H1 (cell line): ENCODE data around the gene SLC38A10. TPM values are rescaled to one million over a fixed set of nuclear protein-coding genes. Genes with fewer than 3 reads are reported as not detected.

Source experiments
- CTCF ChIA-PET: fragments of 300-600 bp; sonication (Branson Sonifier 250); formaldehyde crosslinking; loops from one replicate; lab custom pipeline; 2021; ENCODE audit not compliant: partially characterized antibody; lab: Charles Lee
- POLR2A ChIA-PET: fragments of 300-600 bp; sonication (Branson Sonifier 250); formaldehyde crosslinking; loops from one replicate; lab custom pipeline; 2021; ENCODE audit warnings: inconsistent platforms; ENCODE audit not compliant: partially characterized antibody; lab: Charles Lee
- DNase-seq, 2 experiments: peaks; one replicate each; pipeline versions ENCODE4 v3.0.0 to v3.0.0-alpha.2; 2010 to 2022; ENCODE audit warnings: low spot score in 2 of 2, low read depth in 1 of 2, mixed read lengths in 1 of 2
- FAIRE-seq: peaks from 2 replicates; lab custom pipeline; 2011; peaks lifted over from hg19 to GRCh38; lab: Jason Lieb, UNC
- H2AFZ ChIP-seq: 2 replicates; pipeline ENCODE4 v1.8.1; 2012; ENCODE audit warnings: low read length, inconsistent platforms
- H2AK5ac ChIP-seq: 2 replicates; pipeline ENCODE4 v1.6.1; 2013; ENCODE audit warnings: low read depth, low read length
- H2BK120ac ChIP-seq: replicated peaks from 2 replicates; pipeline ENCODE3; 2013; ENCODE audit warnings: low read depth, low read length, inconsistent platforms
- H2BK12ac ChIP-seq: 2 replicates; pipeline ENCODE4 v1.6.1; 2013; ENCODE audit warnings: low read depth, low read length
- H2BK15ac ChIP-seq: 2 replicates; pipeline ENCODE4 v1.6.1; 2013; ENCODE audit warnings: low read length
- H2BK20ac ChIP-seq: 2 replicates; pipeline ENCODE4 v1.6.1; 2013; ENCODE audit warnings: low read length
- H2BK5ac ChIP-seq: 2 replicates; pipeline ENCODE4 v1.6.1; 2013; ENCODE audit warnings: low read depth, low read length
- H3K14ac ChIP-seq: 2 replicates; pipeline ENCODE4 v1.6.1; 2013; ENCODE audit warnings: inconsistent platforms; ENCODE audit not compliant: insufficient read length
- H3K18ac ChIP-seq: 2 replicates; pipeline ENCODE4 v1.6.1; 2013; ENCODE audit warnings: low read length; ENCODE audit errors: extremely low read depth
- H3K23ac ChIP-seq: 2 replicates; pipeline ENCODE4 v1.6.1; 2013; ENCODE audit warnings: inconsistent platforms; ENCODE audit not compliant: insufficient read length
- H3K23me2 ChIP-seq: 2 replicates; pipeline ENCODE4 v1.6.1; 2013; ENCODE audit warnings: low read depth, low read length
- H3K27ac ChIP-seq: 2 replicates; pipeline ENCODE4 v1.6.1; 2011; ENCODE audit warnings: low read depth, low read length, inconsistent platforms
- H3K27me3 ChIP-seq, 4 experiments: replicated peaks in 1 of 4; 1 replicate in 1 of 4; 2 replicates in 3 of 4; pipeline versions ENCODE4 v1.6.1 to v1.8.1; 2011 to 2013; ENCODE audit warnings: low read length in 3 of 4, mild to moderate bottlenecking in 3 of 4, inconsistent platforms in 2 of 4, mixed read lengths in 2 of 4, moderate library complexity in 1 of 4; ENCODE audit not compliant: control insufficient read depth in 3 of 4, insufficient read depth in 3 of 4; ENCODE audit errors: extremely low read depth in 1 of 4
- H3K36me3 ChIP-seq, 4 experiments: 2 replicates each; pipeline versions ENCODE4 v1.6.1 to v1.8.1; 2011 to 2013; ENCODE audit warnings: mild to moderate bottlenecking in 4 of 4, low read length in 3 of 4, moderate library complexity in 2 of 4, control low read depth in 1 of 4, inconsistent platforms in 1 of 4; ENCODE audit not compliant: insufficient read depth in 4 of 4, control insufficient read depth in 2 of 4
- H3K4ac ChIP-seq: replicated peaks from 2 replicates; pipeline ENCODE3; 2013; ENCODE audit warnings: low read length, low read depth, mixed read lengths, inconsistent platforms; ENCODE audit not compliant: insufficient read length
- H3K4me1 ChIP-seq, 4 experiments: replicated peaks in 1 of 4; 1 replicate in 1 of 4; 2 replicates in 3 of 4; pipeline versions ENCODE4 v1.6.1 to v1.8.1; 2011 to 2013; ENCODE audit warnings: low read length in 3 of 4, inconsistent platforms in 2 of 4, mixed read lengths in 1 of 4; ENCODE audit not compliant: insufficient read depth in 4 of 4, control insufficient read depth in 3 of 4
- H3K4me2 ChIP-seq, 2 experiments: 2 replicates each; pipeline versions ENCODE4 v1.6.1 to v1.8.1; 2011 to 2013; ENCODE audit warnings: low read depth in 2 of 2, low read length in 2 of 2, control low read depth in 1 of 2, inconsistent platforms in 1 of 2, mild to moderate bottlenecking in 1 of 2; ENCODE audit not compliant: insufficient read depth in 1 of 2
- H3K4me3 ChIP-seq, 4 experiments: fragments of 200-600, 300-600 bp in 1 of 4; sonication (generic), shearing (Covaris generic), sonication (Bioruptor Twin) in 1 of 4; 2 replicates each; pipeline versions ENCODE4 v1.5.1 to v1.8.1; 2011 to 2016; ENCODE audit warnings: low read length in 4 of 4, low read depth in 3 of 4, control low read depth in 2 of 4, inconsistent platforms in 2 of 4, mild to moderate bottlenecking in 2 of 4, mixed read lengths in 1 of 4, moderate library complexity in 1 of 4; ENCODE audit not compliant: insufficient read depth in 2 of 4; ENCODE audit errors: extremely low read depth in 1 of 4
- H3K56ac ChIP-seq: replicated peaks from 2 replicates; pipeline ENCODE3; 2013; ENCODE audit warnings: low read depth, mild to moderate bottlenecking, mixed read lengths, low read length, inconsistent platforms; ENCODE audit not compliant: insufficient read length
- H3K79me1 ChIP-seq: 2 replicates; pipeline ENCODE4 v1.6.1; 2013; ENCODE audit warnings: low read depth, low read length, control low read depth
- H3K79me2 ChIP-seq, 2 experiments: 2 replicates each; pipeline versions ENCODE4 v1.6.1 to v1.8.1; 2012 to 2013; ENCODE audit warnings: low read length in 2 of 2, mild to moderate bottlenecking in 2 of 2, inconsistent platforms in 1 of 2; ENCODE audit not compliant: insufficient read depth in 2 of 2, control insufficient read depth in 1 of 2
- H3K9ac ChIP-seq, 4 experiments: replicated peaks in 1 of 4; 1 replicate in 1 of 4; 2 replicates in 3 of 4; pipeline versions ENCODE4 v1.6.1 to v1.8.1; 2011 to 2013; ENCODE audit warnings: low read depth in 3 of 4, low read length in 3 of 4, control low read depth in 2 of 4, mild to moderate bottlenecking in 2 of 4, moderate library complexity in 2 of 4, inconsistent platforms in 1 of 4; ENCODE audit errors: extremely low read depth in 1 of 4
- H3K9me3 ChIP-seq, 2 experiments: 2 replicates each; pipeline versions ENCODE4 v1.6.1 to v1.8.1; 2012 to 2013; ENCODE audit warnings: mild to moderate bottlenecking in 2 of 2, moderate library complexity in 2 of 2, control low read depth in 1 of 2, inconsistent platforms in 1 of 2, low read depth in 1 of 2, low read length in 1 of 2, mixed read lengths in 1 of 2; ENCODE audit not compliant: insufficient read depth in 2 of 2
- H4K20me1 ChIP-seq, 2 experiments: replicated peaks in 1 of 2; 2 replicates each; pipeline versions ENCODE3 to v1.8.1; 2011 to 2013; ENCODE audit warnings: inconsistent platforms in 2 of 2, low read length in 2 of 2, mild to moderate bottlenecking in 1 of 2; ENCODE audit not compliant: insufficient read depth in 2 of 2, control insufficient read depth in 1 of 2
- H4K5ac ChIP-seq: 2 replicates; pipeline ENCODE4 v1.6.1; 2013; ENCODE audit warnings: low read length, low read depth, mixed read lengths, inconsistent platforms; ENCODE audit not compliant: insufficient read length
- H4K8ac ChIP-seq: 2 replicates; pipeline ENCODE4 v1.8.0; 2013; ENCODE audit warnings: mild to moderate bottlenecking, moderate library complexity, low read length, inconsistent platforms; ENCODE audit not compliant: insufficient read depth; ENCODE audit errors: extremely low read depth
- H4K91ac ChIP-seq: replicated peaks from 2 replicates; pipeline ENCODE3; 2013; ENCODE audit warnings: low read length, mixed read lengths, inconsistent platforms; ENCODE audit not compliant: insufficient read length
- ASH2L ChIP-seq: fragments of 200-600, 300-600 bp; sonication (generic); IDR thresholded peaks from one replicate; pipeline ENCODE4 v1.7.1; 2017; ENCODE audit warnings: low read length
- KDM4A ChIP-seq: IDR thresholded peaks from one replicate; pipeline ENCODE4 v1.7.1; 2012; ENCODE audit warnings: low read depth, mild to moderate bottlenecking, moderate library complexity, low read length, inconsistent platforms; ENCODE audit not compliant: severe bottlenecking
- KDM5A ChIP-seq: fragments of 200-600 bp; IDR thresholded peaks from 2 replicates; pipeline ENCODE4 v1.7.1; 2012; ENCODE audit warnings: mild to moderate bottlenecking, low read length, inconsistent platforms, mixed read lengths
- NANOG ChIP-seq: IDR thresholded peaks from 2 replicates; pipeline ENCODE4 v1.6.1; 2011; ENCODE audit warnings: low read length, low read depth, mild to moderate bottlenecking, inconsistent platforms; ENCODE audit not compliant: insufficient read depth, poor library complexity, severe bottlenecking
- RNF2 ChIP-seq: fragments of 200-900, 300-1000 bp; sonication (generic); IDR thresholded peaks from 2 replicates; pipeline ENCODE4 v1.7.1; 2016; ENCODE audit warnings: borderline replicate concordance, low read depth, mild to moderate bottlenecking, antibody characterized with exemption, low read length; ENCODE audit not compliant: poor library complexity, severe bottlenecking; ENCODE audit errors: missing control alignments
- RXRA ChIP-seq: IDR thresholded peaks from 2 replicates; pipeline ENCODE4 v1.6.1; 2011; ENCODE audit warnings: low read depth, mild to moderate bottlenecking, low read length, moderate library complexity; ENCODE audit not compliant: insufficient read depth
- SAP30 ChIP-seq: fragments of 300-600 bp; sonication (generic); IDR thresholded peaks from 2 replicates; pipeline ENCODE4 v1.7.1; 2012; ENCODE audit warnings: low read length, moderate library complexity, mild to moderate bottlenecking, inconsistent platforms; ENCODE audit not compliant: insufficient read depth, insufficient replicate concordance
- SIRT6 ChIP-seq: IDR thresholded peaks from one replicate; pipeline ENCODE4 v1.7.1; 2012; ENCODE audit warnings: low read length, inconsistent platforms
- SIX5 ChIP-seq: IDR thresholded peaks from 2 replicates; pipeline ENCODE4 v1.6.1; 2011; ENCODE audit warnings: mild to moderate bottlenecking, low read depth, low read length
- SUZ12 ChIP-seq: fragments of 200-600 bp; sonication (generic); IDR thresholded peaks from 2 replicates; pipeline ENCODE4 v1.6.1; 2012; ENCODE audit warnings: mild to moderate bottlenecking, inconsistent platforms, low read length, moderate library complexity, mixed read lengths
- TAF7 ChIP-seq: optimal IDR thresholded peaks from 2 replicates; pipeline ENCODE3; 2011; ENCODE audit warnings: low read depth, mild to moderate bottlenecking, inconsistent platforms, low read length, moderate library complexity, borderline replicate concordance
- TBP ChIP-seq: IDR thresholded peaks from 2 replicates; pipeline ENCODE4 v1.6.1; 2011; ENCODE audit warnings: low read depth, low read length, improper control_type of control experiment
- WGBS, 2 experiments: shearing (Covaris generic) in 1 of 2; methylation state at CpG; one replicate each; pipeline versions ENCODE4 v1.1.6 to v1.1.7; 2013 to 2015; ENCODE audit warnings: low lambda C conversion rate in 2 of 2, mixed read lengths in 2 of 2, inconsistent platforms in 1 of 2, low coverage in 1 of 2, missing lambda C conversion rate in 1 of 2; ENCODE audit not compliant: insufficient replicate concordance in 2 of 2, insufficient coverage in 1 of 2, insufficient read length in 1 of 2; ENCODE audit errors: extremely low coverage in 1 of 2, missing lambda C conversion rate in 1 of 2; 5-methylcytosine and 5-hydroxymethylcytosine counted together
- polyA plus RNA-seq, 7 experiments: library from polyadenylated mRNA; depleted of rRNA in 3 of 7; stranded (reverse) in 5 of 7; unstranded in 2 of 7; fragments of >200 nt in 5 of 7; fragments of 200-250 nt in 2 of 7; gene quantifications; 1 replicate in 5 of 7; 2 replicates in 1 of 7; 4 replicates in 1 of 7; pipeline versions ENCODE4 v1.2.1 to v1.2.3, GENCODE V29; 2011 to 2013; ENCODE audit warnings: missing spikeins in 2 of 7, mixed read lengths in 2 of 7
- total RNA-seq: library from RNA; stranded (reverse); fragmentation: NEBNext Ultra II Directional; extraction: Animal tissue kit (Norgen Biotek cat#: 25700); gene quantifications from 2 replicates; pipeline ENCODE4 v1.2.1, GENCODE V29; 2021

Gene SLC38A10
- total and polyA plus RNA-seq, 2 of the 8 experiments (the other 6 are each of a cell fraction or from before 2014, with no cell fraction given) = 26.4 to 41.0 TPM

DNA sequence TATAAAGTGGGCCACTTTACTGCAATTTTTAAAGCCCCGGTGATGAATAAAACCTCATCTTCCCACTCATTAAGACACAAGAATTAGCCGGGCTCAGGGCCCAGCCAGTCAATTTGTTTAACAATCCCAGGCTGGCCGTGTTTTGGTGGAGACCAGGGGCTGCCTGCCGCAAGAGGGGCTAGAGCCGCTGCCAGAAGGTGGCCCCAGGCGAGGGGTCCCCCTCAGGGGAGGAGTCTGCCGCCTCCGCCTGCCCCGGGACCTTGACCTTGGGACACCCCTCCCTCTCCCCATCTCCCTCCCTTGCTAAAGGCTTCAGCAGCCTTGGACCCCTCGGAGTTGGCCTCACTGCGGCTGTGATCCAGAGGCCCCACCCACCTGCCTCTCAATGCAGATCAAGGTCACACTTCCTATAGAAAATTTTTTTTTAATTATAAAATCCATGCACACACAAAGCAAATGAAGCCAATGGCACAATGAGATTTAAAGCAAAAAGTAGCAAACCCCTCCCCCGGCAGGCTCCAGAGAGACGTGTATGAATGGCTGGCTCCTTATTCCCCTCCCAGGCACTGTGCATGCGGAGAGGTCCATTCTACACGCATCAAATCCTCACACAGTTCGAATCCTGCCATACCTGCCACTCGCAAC is 23.0 kb upstream of the SLC38A10 start:
- peak overlapping the region; percentile 34 to 56; a peak in 3 of 4 replicates for H3K4me2 ChIP-seq
- peaks cover 0 to 9% (median 4%) of the 10 kb centered on the region in 4 experiments; a peak in 5 of 7 replicates for H3K4me1 ChIP-seq
- H3K27me3 ChIP-seq = no peaks in the 10 kb centered on the region
- no peaks in the 10 kb centered on the region for H3K9me3 ChIP-seq
- H3K79me1 ChIP-seq = no peaks in the 10 kb centered on the region
- no peak for DNase-seq
- peaks cover 0 to 2% of the 10 kb centered on the region in 2 experiments for H4K20me1 ChIP-seq
- H2BK20ac ChIP-seq = no peak overlapping the region
- CTCF ChIA-PET = interaction anchor here (0.7 to 7.2 kb wide), 3 partner anchors 8 to 17 kb away, joined by 3 to 80 read pairs (median 4); no protein-coding TSS in a partner anchor
- H2BK15ac ChIP-seq = 0 out of 2 replicates have a peak overlapping the region, but pooled peaks have one; percentile 75
- no peak overlapping the region for H3K27ac ChIP-seq
- no peak overlapping the region for H2BK120ac ChIP-seq
- H3K23ac ChIP-seq = no peak overlapping the region
- H3K18ac ChIP-seq = no peak overlapping the region
- no peak overlapping the region for H3K14ac ChIP-seq
- no peak overlapping the region for H3K56ac ChIP-seq
- no peak overlapping the region for H2AFZ ChIP-seq
- POLR2A ChIA-PET = interaction anchor here (1.4 kb wide), 1 partner anchor 9 kb away, joined by 3 read pairs; no protein-coding TSS in a partner anchor
- no peak overlapping the region for H4K8ac ChIP-seq
- 38% methylated on average over 14 of the region's 17 CpGs; no CpG with 5 or more reads in 1 of the 2 experiments for WGBS, 2 experiments
- H3K9ac ChIP-seq = no peak overlapping the region
- no peaks in the 10 kb centered on the region for H3K36me3 ChIP-seq
- H3K23me2 ChIP-seq = no peaks in the 10 kb centered on the region; the same call in 1 of the 2 replicates
- no peak overlapping the region for H4K91ac ChIP-seq
- no peak overlapping the region; the same call in 1 of the 2 replicates for H2AK5ac ChIP-seq
- no peak for FAIRE-seq
- H2BK5ac ChIP-seq = no peak overlapping the region; the same call in 1 of the 2 replicates
- H3K4me3 ChIP-seq = no peak overlapping the region; a peak in 1 of 8 replicates
- H2BK12ac ChIP-seq = peak overlapping the region; percentile 81; the same call in 1 of the 2 replicates
- H3K79me2 ChIP-seq = no peaks in the 10 kb centered on the region
- H3K4ac ChIP-seq = no peak overlapping the region
- H4K5ac ChIP-seq = no peak overlapping the region
- TF ChIP-seq SIRT6 (no peak), RNF2 (no peak), SUZ12 (no peak), NANOG (no peak), SIX5 (no peak), SAP30 (no peak), TAF7 (no peak), KDM4A (no peak), TBP (no peak), KDM5A (no peak), RXRA (no peak), ASH2L (no peak)
